Measurements from ENCODE around the gene ZC3H12A.

ZC3H12A gene

GRCh38 chr1:37479255-37480124 is 5.1 kb downstream of the ZC3H12A start:
- peak; percentile 87 for DNase-seq

GRCh38 chr1:37480125-37480466 is 5.7 kb downstream of the ZC3H12A start:
- DNase-seq = no peak

- no peak for DNase-seq
These were observed 6.4 kb downstream of the ZC3H12A start for GRCh38 chr1:37480581-37481288.

- DNase-seq = peak; percentile 71
These were observed 7.1 kb downstream of the ZC3H12A start for GRCh38 chr1:37481289-37482003.

- DNase-seq = no peak
These were observed 7.8 kb downstream of the ZC3H12A start for GRCh38 chr1:37482004-37482785.

GRCh38 chr1:37482796-37483744 is 8.7 kb downstream of the ZC3H12A start:
- no peak for DNase-seq

GRCh38 chr1:37483785-37484184 is 9.4 kb downstream of the ZC3H12A start:
- no peak for DNase-seq

GRCh38 chr1:37484325-37485051 is 10.1 kb downstream of the ZC3H12A start:
- no peak for DNase-seq

- DNase-seq = no peak
These were observed 11.7 kb downstream of the ZC3H12A start for GRCh38 chr1:37485902-37486679.

- peak; percentile 72 for DNase-seq
These were observed 12.6 kb downstream of the ZC3H12A start for GRCh38 chr1:37486680-37487618.

GRCh38 chr1:37487619-37487984 is 13.2 kb downstream of the ZC3H12A start:
- no peak for DNase-seq

- no peak for DNase-seq
These were observed 19.1 kb downstream of the ZC3H12A start for GRCh38 chr1:37493336-37494098.

GRCh38 chr1:37495875-37496274 is 21.5 kb downstream of the ZC3H12A start:
- DNase-seq = no peak

GRCh38 chr1:37497832-37498231 is 23.5 kb downstream of the ZC3H12A start:
- no peak for DNase-seq

GRCh38 chr1:37498872-37499617 is 24.7 kb downstream of the ZC3H12A start:
- DNase-seq = no peak

- no peak for DNase-seq
These were observed 27.3 kb downstream of the ZC3H12A start for GRCh38 chr1:37501661-37502060.

GRCh38 chr1:37502104-37502503 is 27.7 kb downstream of the ZC3H12A start:
- DNase-seq = no peak
